NCI-H524 treated with DMSO at 0.1 percent for 48 hours (cell line): ENCODE results near the gene RTN3.
"Not testable (repeated sequence)": the region's sequence is repeated elsewhere in the genome, so short reads cannot be mapped to it uniquely, and the experiment has no call there.

Experiments used
- DNase-seq: peaks from one replicate; lab custom pipeline; 2025; lab: John Stamatoyannopoulos, UW

The RTN3 gene

GRCh38 chr11:63683133-63683991, 2.1 kb downstream of the RTN3 start:
- no peak for DNase-seq

- DNase-seq: not testable (repeated sequence)
Measured at GRCh38 chr11:63685158-63685721, 3.9 kb downstream of the RTN3 start.

DNA sequence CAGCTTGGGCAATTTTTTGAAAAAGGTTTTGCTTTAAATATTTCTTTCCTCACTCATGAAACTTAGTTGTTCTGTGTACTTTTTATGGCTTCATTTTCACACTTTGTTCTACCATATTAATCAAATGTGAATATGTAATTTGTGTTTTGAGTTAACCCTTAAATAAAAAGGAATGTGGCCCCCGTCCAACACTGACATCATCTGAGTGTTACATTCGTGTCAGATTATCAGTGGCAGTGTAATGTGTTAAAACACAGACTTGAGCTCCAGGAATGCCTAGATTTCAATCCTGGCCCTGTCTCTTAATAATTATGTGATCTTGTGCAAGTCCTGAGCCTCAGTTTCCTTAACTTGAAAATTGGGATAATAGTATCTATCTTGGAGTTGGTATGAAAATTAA, 5.6 kb downstream of the RTN3 start:
- no peak for DNase-seq

- no peak for DNase-seq
Measured at GRCh38 chr11:63687845-63688244, 6.5 kb downstream of the RTN3 start.

- no peak for DNase-seq
Measured at GRCh38 chr11:63694596-63694995, 13.3 kb downstream of the RTN3 start.

- DNase-seq: no peak
Measured at GRCh38 chr11:63698976-63699733, 17.9 kb downstream of the RTN3 start.

- DNase-seq: no peak
Measured at GRCh38 chr11:63699896-63700295, 18.6 kb downstream of the RTN3 start.

GRCh38 chr11:63705526-63705925, 24.2 kb downstream of the RTN3 start:
- DNase-seq: no peak

DNA sequence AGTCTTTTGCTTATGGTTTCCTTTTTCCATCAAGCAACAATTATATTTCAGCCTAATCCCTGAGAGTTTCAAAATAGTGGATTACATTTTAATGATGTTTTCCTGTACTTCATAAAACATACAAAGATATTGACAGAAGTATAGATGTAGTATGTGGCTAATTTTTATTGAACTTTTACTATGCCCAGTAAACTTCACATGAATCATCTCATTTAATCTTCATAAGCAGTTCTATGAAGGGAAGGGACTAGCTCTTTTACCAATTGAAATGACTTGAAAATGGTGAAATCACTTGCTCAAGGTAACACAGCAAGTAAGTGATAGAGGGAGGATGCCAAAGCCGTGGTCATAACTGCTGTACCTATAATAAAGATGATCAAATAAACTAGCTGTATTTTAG, 27.5 kb downstream of the RTN3 start:
- no peak for DNase-seq

DNA sequence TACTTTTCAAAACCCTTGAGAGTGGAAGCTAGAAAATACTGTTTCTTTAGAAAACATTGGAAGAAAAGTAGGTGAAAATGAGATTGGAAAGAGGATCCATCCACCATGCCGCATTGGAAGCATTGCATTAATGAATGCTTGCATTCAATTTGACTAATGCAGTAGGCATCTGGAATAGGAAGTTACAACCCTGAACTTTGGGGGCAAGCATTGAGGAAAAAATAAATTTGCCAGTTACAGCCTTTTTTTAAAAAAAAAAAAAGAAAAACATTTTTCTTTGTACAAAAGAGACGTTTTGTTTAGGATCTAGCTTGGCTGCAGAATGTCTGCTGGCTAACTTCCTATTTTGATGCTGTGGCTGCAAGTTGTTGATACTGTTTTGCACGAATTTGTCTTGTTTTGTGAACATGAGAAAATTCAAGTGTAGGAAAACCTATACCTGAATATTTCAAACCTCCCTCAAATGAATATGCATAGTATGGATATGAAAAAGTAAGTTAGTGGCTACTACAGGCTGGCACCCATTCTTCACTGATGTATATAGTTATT, 28.1 kb downstream of the RTN3 start:
- DNase-seq: no peak

DNA sequence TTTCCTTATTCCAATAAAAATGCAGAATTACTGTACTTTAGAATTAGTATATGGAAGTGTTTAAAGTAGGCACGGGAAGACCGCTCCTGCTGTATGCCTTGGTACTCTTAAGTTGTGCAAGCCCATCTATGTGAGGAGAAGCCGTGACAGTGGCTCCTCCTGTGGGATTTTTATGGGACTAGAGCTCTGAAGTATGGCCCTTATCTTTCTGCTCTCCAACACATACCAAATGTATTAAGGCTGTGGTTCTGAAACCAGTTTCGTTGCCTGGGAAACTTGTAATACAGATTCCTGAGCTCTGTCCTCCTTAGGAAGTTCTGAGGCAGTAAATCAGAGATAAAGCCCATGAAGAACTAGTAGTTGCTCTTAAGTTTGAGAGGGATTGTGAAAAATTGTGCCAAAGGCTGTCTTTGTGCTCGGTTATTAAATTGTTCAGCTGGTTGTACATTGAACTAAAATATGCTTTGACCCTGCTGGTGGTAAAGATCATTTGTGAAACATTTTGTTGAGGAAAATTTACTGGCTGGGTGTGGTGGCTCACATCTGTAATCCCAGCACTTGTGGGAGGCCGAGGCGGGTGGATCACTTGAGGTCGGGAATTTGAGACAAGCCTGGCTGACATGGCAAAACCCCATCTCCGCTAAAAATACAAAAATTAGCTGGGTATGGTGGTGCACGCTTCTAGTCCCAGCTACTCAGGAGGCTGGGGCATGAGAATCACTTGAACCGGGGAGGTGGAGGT, 29.3 kb downstream of the RTN3 start:
- no peak for DNase-seq

DNA sequence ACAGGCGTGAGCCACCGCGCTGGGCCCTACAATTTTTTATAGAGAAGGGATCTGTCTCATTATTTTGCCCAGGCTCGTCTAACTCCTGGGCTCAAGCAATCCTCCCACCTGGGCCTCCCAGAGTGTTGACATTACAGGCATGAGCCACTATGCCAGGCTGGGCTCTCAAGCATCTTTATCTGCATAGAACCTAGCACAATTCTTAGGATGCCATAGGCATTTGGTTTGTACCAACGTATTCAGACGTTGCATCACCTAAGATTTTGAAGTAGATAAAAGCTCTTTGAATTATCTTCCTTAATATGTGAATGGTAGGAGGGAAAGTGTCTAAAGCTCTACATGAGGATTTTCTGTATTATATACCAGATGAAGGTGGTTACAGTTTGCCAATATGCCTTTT, 30.5 kb downstream of the RTN3 start:
- no peak for DNase-seq

GRCh38 chr11:63713766-63714165, 32.5 kb downstream of the RTN3 start:
- no peak for DNase-seq

- no peak for DNase-seq
Measured at GRCh38 chr11:63716046-63716445, 34.7 kb downstream of the RTN3 start.

DNA sequence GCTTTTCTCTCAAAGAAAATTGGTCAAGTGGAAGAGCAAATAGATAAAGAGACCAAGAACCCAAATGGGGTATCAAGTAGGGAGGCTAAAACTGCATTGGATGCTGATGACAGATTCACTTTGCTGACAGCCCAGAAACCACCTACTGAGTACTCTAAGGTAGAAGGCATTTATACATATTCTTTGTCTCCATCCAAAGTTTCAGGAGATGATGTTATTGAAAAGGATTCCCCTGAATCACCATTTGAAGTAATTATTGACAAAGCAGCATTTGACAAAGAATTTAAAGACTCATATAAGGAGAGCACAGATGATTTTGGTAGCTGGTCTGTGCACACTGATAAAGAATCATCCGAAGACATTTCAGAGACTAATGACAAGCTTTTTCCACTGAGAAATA, 37.7 kb downstream of the RTN3 start:
- DNase-seq: no peak

DNA sequence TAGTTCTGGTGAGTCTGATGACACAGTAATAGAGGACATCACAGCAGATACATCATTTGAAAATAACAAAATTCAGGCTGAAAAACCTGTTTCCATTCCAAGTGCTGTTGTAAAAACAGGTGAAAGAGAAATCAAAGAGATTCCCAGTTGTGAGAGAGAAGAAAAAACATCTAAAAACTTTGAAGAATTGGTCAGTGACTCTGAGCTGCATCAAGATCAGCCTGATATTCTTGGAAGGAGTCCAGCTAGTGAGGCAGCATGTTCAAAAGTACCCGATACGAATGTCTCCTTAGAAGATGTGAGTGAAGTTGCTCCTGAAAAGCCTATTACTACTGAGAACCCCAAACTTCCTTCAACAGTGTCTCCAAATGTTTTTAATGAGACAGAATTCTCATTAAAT, 38.7 kb downstream of the RTN3 start:
- DNase-seq: no peak

GRCh38 chr11:63720611-63721010, 39.3 kb downstream of the RTN3 start:
- DNase-seq: no peak

- no peak for DNase-seq
Measured at GRCh38 chr11:63729326-63729725, 48.0 kb downstream of the RTN3 start.

GRCh38 chr11:63736864-63737263, 55.6 kb downstream of the RTN3 start:
- DNase-seq: no peak

DNA sequence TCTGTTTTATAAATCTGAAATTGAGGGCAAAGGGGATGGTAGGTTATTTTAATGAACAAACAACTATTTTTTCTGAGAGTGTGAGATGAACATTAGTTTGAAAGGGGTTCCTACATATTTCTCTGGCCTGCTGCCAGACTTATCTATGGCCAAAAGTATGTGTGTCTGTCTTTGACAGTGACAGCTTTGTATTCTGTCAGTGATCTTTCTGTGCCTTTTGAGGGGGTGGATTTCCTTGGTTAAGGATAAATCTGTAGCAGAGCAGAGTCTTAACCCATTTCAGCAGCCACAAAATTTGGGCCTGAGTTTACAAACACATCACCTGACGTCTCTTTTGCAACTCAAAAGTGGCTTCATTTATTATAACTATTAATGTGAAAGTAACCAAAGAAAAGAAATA, 56.4 kb downstream of the RTN3 start:
- no peak for DNase-seq

DNA sequence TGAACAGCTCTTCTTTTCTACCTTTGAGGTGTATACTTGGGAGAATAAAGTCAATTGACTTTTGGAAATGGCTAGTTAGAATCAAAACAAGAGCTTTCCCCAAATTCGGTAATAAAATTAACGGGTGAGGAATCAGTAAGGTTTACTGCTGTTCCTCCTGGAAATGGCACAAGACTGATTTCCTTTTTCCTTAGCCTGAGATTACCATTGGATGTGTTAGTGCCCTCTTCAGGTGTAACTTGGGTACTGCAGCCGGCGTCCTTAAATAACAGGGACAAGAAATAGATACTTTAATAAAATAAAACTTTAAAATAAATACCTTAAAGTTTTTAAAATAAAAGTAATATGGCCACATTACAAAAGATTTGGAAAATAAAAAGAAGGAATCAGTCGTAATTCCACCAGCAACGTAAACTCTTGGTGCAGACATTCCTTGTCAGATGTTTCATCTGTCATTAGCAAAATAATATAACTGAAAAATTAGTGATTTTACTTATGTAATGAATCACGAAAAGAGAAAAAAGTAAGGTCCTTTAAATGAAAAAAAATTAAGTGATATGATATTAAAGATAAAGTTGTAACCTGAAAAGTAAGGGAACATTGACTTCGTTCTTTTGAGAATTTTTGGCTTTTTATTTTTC, 57.5 kb downstream of the RTN3 start:
- DNase-seq: peak; percentile 31
